Adrenal gland (tissue), 5 donors: ENCODE results near the gene ST8SIA1.

Source experiments
- CTCF ChIP-seq, 6 experiments: fragments of 450-650 bp in 4 of 6; fragments of 200-600 bp in 2 of 6; sonication (generic) in 1 of 6; IDR thresholded peaks; 1 replicate in 5 of 6; 2 replicates in 1 of 6; pipeline versions ENCODE4 v1.5.1 to v1.8.0; 2016 to 2021; ENCODE audit warnings: antibody characterized with exemption in 6 of 6, mild to moderate bottlenecking in 2 of 6, moderate library complexity in 1 of 6
- POLR2A ChIP-seq, 2 donors: fragments of 450-650 bp; IDR thresholded peaks; one replicate each; pipeline ENCODE4 v1.6.1; 2017; ENCODE audit warnings: antibody characterized with exemption in 2 of 2, mild to moderate bottlenecking in 2 of 2, moderate library complexity in 1 of 2
- donor health status: DM: no; HTN: no; CAD: no.

- TF ChIP-seq CTCF (IDR thresholded peaks at IDR 0.05): no peak
- TF ChIP-seq POLR2A (IDR thresholded peaks at IDR 0.05): no peak
Observed at GRCh38 chr12:22252057-22252456, 82.5 kb downstream of the ST8SIA1 start.
